ENCODE measurements around the gene KAT2B.
"Not testable (repeated sequence)": the region's sequence is repeated elsewhere in the genome, so short reads cannot be mapped to it uniquely, and the experiment has no call there.

Gene KAT2B

GRCh38 chr3:20041197-20041780, 1.0 kb downstream of the KAT2B start:
- no peak for TF ChIP-seq CTCF (IDR thresholded peaks at IDR 0.05; ENCODE audit: low read depth, low read length)
- peak; percentile 60 to 73 for DNase-seq (ENCODE audit: low read depth in 2 of 2)
- peak overlapping the region; percentile 82 to 84 for H3K4me3 ChIP-seq (replicated peaks in 1 of 2; ENCODE audit: low read depth in 2 of 2, low read length in 2 of 2)

GRCh38 chr3:20042331-20042730, 2.1 kb downstream of the KAT2B start:
- no peak for TF ChIP-seq CTCF (IDR thresholded peaks at IDR 0.05; ENCODE audit: low read depth, low read length)
- no peak overlapping the region for H3K4me3 ChIP-seq (replicated peaks in 1 of 2; ENCODE audit: low read depth in 2 of 2, low read length in 2 of 2)
- no peak for DNase-seq (ENCODE audit: low read depth in 2 of 2)

- DNase-seq (ENCODE audit: low read depth in 2 of 2), result peak; percentile 43 to 60
- H3K4me3 ChIP-seq (replicated peaks in 1 of 2; ENCODE audit: low read depth in 2 of 2, low read length in 2 of 2), result no peak overlapping the region
- TF ChIP-seq CTCF (IDR thresholded peaks at IDR 0.05; ENCODE audit: low read depth, low read length), result no peak
Measured at GRCh38 chr3:20043396-20043795, 3.1 kb downstream of the KAT2B start.

GRCh38 chr3:20043825-20044224, 3.6 kb downstream of the KAT2B start:
- H3K4me3 ChIP-seq (replicated peaks in 1 of 2; ENCODE audit: low read depth in 2 of 2, low read length in 2 of 2), result no peak overlapping the region
- no peak for TF ChIP-seq CTCF (IDR thresholded peaks at IDR 0.05; ENCODE audit: low read depth, low read length)
- no peak for DNase-seq (ENCODE audit: low read depth in 2 of 2)

GRCh38 chr3:20045141-20045540, 4.9 kb downstream of the KAT2B start:
- H3K4me3 ChIP-seq (replicated peaks in 1 of 2; ENCODE audit: low read depth in 2 of 2, low read length in 2 of 2); DNase-seq (ENCODE audit: low read depth in 2 of 2): not testable (repeated sequence)

- DNase-seq (ENCODE audit: low read depth in 2 of 2), result no peak
- H3K4me3 ChIP-seq (replicated peaks in 1 of 2; ENCODE audit: low read depth in 2 of 2, low read length in 2 of 2), result no peak overlapping the region
- TF ChIP-seq CTCF (IDR thresholded peaks at IDR 0.05; ENCODE audit: low read depth, low read length), result no peak
Measured at GRCh38 chr3:20046556-20046955, 6.3 kb downstream of the KAT2B start.

GRCh38 chr3:20047341-20047779, 7.1 kb downstream of the KAT2B start:
- no peak for DNase-seq (ENCODE audit: low read depth in 2 of 2)
- no peak for TF ChIP-seq CTCF (IDR thresholded peaks at IDR 0.05; ENCODE audit: low read depth, low read length)
- no peak overlapping the region for H3K4me3 ChIP-seq (replicated peaks in 1 of 2; ENCODE audit: low read depth in 2 of 2, low read length in 2 of 2)
